HG03520 (cell line): ENCODE measurements around the gene CEP131.

Experiments used
- ATAC-seq: cut with Tn5 transposase; IDR thresholded peaks from one replicate; pipeline ENCODE4 v1.9.1; 2021; ENCODE audit warnings: mild to moderate bottlenecking, moderate library complexity; ENCODE audit not compliant: unreplicated experiment

Gene CEP131

DNA sequence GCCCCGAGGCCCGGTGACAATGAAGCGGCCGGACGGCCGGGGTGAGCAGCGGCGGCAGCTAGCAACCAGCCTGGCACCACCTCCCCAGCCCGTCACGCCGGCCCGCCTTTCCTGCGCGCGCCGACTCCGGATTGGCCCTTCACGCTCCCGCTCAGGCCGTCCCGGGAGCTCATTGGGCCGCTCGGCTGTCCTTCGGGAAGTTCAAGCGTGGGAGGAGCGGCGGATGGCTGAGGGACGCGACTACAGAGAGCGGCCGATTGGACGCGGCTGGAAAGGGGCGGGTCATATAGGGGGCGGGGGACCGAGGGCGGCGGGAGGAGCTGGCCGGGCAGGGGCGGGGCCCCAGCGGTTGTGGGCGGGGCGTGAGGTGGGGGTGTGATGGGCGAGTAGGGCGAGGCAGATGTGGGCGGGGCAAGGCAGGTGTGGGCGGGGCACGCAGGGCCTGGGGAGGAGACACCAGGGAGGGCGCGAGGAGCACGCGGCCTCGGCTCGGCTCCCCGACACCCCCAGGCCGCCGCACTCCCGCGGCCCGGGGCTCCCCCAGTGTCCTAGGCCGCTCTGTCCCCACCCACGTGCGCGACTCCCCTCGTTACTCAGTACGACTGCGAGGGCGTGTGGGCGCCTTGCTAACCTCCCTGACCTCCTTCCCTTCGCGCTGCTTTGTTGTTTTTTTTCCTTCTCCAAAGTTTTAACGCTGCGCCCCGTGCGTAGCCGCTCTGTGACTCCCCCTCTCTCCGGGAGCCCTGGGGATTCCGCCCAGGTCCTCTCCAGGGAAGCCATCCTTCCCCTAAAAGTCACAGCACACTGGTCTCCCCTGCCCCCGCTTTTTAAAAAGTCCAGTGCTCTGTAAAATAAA, at the start of gene CEP131:
TSS of gene CEP131 (minus strand) at position 60 of the 856 bp plus-strand sequence. CDS start 2,909 bp downstream, outside the sequence.
- peak; percentile 93 for ATAC-seq

DNA sequence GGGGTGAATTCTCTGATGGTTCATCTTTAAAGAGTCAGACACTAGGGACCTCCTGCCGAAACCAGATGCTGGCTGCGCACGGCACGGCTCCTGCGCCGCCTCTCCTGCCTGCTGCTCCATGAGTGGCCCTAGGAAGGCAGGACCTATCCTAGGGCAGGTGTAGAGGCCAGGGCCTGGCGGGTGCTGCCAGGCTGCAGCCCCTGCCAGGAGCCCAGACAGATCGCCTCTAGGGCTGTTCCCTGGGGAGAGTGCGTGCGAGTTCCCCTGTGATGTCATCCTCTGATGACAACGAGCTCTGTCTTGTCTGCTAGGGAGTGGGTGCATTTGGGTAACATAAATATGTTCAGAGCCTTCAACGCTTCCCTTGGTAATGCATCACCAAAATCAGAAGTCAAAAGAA, 48.5 kb upstream of the CEP131 start:
- no peak for ATAC-seq

DNA sequence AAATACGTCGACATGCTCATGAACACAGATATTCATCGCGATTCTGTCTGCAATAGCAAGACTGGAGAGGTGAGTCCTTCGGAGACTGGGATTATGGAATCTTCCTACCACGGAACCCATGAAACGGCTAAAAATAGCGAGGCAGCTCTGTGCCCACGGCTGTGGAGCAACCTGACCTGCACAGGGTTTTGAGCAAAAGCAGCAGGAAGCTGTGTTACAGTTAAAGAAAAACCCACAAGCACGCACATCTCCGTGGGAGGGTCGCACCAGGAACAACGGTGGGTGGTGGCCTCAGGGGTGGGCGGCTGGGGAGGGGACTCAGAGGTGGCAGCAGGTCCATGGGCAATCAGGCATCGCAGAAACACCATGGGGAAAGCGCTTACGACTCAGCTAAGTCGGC, 47.5 kb upstream of the CEP131 start:
- ATAC-seq = no peak

DNA sequence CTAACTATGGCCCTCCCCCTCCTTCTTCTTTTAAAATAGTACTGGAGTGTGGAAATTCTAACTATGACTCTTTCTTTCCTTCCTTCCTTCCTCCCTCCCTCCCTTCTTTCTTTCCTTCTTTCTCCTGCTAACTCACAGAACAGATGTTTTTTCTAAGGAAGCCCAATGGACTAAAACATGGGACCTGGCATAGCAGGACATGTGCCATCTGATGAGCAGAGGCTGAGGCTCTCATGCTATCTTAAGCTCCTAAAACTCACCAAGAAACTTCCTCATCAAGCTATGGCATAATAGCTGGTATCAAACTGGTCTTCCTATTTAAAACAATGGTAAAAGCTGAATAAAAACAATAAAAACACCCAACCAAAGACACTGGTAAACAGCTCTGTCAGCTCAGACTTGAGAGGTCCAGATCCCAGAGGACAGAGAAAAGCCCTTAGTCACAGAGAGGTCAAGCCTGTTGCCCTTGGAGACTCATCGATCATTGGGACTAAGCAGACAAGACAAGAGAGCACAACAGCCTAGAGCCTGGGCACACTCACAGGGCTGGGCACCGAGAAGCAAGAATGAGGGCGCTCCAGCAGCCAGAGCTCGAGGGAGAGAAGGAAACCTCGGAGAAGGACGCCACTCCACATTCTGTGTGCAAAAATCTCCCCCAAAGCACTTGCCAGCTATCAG, 44.8 kb upstream of the CEP131 start:
- no peak for ATAC-seq

DNA sequence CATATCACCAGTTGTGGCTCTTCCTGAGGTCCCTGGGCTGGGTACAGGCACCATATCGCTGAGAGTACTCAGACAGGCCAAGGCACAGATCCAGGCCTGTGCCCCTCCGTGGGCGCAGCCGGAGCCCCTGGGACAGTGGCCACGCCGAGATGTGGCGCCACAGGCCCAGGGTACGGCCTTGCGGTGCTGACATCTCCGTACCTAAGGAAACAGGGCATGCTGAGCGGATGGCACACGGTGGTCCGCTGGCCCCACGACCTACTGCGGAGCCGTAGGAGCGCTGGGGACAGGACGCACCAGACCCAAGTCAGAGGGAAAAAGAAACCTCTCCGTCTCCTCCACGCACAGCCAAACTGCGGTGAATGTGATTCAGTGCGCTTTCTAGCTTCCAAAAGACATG, 42.8 kb upstream of the CEP131 start:
- ATAC-seq = no peak

DNA sequence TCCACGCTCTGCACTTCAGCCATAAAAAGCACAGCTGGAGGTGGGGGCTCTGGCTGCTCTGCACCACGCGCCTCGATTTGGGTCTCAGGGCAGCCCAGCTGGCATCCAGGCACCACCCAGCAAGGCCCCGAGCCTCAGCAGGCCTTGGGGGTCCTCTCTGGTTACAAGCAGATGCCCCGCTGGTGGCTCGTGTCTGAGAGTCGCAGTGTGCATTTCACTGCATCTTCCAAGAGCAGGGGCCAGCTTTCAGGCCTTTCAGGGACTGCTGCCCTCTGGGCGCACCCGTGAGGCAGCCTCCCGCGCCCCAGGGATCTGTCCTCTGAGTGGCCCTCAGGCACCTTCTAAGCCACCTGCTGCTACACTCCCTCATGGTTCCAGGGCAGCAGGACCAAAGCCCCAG, 41.9 kb upstream of the CEP131 start:
- no peak for ATAC-seq

DNA sequence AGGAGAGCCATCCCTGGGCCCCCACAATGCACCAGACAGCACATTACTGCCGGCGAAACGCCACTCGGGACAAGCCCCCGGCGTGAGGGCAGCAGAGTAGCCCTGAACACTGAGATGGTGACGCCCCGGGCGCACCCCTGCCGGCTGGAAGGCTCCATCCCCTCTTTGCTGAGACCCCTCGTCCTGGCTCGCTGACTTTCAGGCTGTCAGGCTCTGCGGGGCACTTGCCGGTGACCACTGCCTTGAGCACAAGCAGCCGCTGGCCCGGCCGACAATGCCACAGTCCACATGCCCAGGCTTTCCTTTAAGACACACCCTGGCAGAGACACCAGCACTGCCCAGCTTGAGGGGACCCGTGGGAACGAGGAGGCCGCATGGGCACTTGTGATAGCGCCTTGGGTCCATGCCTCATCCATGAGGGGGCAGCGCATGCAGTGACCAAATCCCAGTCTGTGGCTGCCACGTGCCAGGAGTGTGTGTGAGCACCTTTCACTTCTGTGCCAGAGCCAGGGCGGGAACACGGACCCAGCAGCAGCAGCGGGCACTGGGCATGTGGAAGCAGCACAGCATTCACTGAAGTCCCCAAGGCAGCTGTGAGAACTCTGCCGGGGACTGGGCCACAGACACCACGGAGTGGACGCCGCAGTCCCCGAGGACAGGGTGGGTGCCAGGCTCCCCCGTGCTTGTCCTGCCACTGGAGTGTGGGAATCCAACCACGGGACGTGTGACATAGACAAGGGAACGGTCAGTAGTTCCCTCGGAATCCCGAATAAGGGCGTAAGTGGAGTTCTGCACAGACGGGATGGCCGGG, 40.8 kb upstream of the CEP131 start:
- no peak for ATAC-seq

DNA sequence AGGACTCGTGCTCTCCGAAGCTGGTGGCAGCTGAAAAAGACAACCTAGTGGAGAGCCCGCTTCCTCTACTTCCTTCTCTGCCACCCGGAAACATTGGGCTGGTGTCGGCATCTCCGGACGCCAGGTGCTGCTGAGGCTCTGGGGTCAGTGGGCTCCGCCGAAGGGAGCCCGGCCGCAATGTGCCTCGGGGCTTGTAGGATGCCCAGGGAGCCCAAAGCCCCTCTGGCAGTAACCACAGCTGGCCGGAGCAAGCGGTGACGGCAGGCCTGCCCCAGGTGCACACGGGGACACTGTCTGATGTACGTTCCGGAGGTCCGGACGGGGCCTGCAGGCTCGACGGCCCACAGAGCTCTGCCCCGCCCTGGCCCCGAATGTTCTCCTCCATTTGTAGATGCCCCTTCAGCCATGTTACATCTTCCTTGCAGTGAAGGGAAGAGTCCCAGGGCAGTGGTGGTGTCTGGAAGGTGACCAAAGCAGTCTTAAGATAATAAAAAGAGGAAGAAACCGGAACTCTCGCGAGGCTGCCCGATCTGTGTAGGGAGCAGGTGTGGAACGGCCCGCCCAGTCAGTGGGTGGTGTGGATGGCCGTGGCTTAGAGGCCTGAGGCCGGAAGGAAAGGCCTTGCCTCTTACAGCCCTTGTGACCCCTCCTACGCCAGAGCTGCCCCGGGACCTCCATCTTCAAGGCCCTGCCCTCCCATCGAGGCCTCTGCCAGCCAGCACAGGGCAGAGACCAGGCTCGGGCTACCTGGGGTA, 39.0 kb upstream of the CEP131 start:
- no peak for ATAC-seq

DNA sequence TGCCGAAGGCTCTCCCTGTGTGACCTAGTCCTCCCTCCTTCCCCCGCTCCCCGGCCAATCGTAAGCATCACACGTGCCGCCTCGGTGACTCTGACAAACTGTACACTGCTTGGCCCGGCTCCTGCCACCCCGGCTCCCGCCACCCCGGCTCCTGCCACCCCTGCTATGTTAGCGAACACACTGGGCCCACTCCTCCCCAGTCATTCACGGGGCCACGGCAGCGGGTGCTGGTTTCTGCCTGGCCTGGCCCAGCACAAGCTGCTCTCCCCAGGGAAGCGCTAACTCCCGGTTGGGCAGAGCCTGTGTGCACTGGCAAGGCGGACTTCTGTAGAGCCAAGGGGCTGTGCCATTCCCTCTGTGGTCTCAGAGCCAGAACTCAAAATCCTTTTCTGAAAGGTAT, 38.3 kb upstream of the CEP131 start:
- no peak for ATAC-seq

DNA sequence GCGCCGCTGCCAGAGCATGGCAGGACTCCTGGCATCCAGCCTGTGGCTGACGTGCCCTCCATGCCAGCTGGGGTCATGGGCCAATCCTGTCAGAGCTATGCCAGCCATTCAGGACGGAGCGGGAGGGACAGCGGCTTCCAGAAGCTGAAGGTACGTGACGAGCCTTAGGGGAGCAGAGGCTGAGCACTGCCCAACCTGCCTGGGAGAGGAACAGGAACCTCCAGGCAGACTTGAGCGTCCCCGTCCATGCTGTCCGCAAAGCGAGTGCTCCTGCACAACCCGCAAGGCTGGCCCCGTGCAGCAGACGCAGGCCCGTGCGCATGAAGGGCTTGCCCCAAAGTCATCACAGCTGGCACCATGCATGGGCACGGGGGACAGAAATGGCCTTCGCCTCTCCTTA, 37.9 kb upstream of the CEP131 start:
- ATAC-seq = no peak

DNA sequence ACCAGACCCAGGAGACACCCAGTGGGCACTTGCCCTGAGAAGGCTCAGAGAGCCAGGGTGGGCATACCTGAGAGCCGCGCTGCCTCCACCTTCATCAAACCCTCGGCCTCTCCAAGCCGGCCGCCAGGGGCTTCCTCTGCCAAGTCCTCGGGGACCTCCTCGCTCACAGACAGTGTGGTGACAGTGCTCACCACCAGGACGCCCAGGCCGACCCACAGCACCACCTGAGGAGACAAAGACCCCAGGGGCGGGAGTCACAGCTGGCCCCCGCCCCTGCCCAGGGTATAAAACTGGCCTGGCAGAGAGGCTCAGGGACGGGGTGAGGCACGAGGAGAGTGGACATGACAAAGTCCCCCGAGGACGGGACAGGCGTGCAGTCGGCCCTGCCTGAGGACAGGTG, 37.4 kb upstream of the CEP131 start:
- ATAC-seq = no peak

DNA sequence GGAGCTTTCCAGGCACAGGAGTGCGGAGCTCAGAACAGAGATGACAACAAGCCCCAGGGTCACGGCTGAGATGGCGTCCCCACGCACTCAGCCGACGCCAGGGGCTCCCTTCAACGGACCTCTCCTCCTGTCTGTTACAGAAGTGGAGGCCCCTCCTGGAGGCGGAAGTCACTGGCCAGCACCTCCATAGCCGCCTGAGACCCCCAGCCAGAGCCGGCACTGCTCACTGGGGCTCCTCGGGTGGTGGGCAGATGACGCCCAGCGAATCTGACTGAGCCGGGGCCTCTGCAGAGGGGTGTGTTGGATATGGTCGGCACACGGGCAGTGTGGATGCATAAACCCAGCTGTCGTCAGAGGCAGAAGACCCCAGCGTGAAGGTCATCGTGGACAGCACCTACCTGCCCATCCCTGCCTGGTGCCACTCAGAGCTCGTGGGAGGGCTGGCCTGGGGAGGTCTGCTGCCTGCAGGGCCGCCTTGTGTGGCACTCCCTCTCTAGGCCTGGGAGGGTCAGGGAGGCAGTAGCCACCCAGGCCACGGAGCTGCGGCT, 36.4 kb upstream of the CEP131 start:
- ATAC-seq = no peak

DNA sequence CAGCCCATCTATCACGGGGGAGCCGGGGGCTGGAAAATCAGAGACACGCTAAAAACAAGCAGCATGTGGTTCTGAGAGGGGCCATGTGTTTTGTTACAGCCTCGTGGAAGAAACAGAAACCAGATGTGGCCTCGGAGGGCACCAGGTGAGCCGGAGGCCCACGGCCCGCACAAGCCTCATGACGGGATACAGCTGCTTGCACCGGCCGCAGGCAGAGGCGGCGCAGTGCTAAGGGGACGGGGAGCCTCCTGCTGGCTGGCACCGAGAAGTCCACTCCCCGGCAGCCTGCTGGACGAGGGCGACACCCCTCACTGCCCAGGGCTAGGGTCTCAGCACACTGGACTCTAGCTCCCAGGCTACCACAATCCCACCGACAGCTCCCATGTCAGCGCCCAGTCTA, 35.5 kb upstream of the CEP131 start:
- no peak for ATAC-seq

DNA sequence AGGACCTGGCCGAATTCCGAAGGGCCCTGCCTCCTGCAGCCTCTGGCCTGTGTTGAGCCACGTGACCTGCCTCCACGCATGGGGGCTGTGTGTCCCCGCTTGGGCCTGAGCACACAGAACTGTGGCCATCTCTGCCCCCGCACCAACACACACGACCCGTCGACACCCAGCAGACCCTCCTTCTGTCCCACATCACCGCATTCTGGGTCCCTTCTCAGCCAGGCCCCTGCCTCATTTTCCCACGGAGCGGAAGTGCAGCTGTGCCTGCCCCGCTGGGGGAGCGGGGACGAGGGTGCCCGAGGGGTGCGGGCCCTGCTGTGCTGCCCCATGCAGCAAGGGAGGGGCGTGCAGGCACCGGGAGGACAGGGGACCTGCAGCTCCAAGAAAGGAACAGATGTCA, 34.8 kb upstream of the CEP131 start:
- ATAC-seq = no peak

DNA sequence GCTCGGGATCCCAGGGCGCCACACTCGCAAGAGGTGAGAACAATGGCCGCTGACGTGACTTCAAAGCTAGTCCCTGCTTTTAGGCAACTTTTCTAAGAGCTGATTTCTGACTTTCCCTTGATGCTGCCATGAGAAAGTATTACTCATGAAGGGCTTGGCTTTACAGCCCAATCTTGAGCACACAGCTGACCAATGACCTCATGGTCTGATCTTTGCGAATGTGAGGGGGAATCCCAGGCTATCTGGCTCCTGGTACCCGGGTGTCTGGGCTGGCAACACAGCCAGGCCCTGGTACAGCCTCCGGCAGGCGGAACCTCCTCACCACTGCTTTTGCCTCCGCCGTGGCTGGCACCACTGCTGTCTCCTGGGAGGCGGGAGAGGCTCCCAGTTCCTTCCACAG, 33.9 kb upstream of the CEP131 start:
- no peak for ATAC-seq

DNA sequence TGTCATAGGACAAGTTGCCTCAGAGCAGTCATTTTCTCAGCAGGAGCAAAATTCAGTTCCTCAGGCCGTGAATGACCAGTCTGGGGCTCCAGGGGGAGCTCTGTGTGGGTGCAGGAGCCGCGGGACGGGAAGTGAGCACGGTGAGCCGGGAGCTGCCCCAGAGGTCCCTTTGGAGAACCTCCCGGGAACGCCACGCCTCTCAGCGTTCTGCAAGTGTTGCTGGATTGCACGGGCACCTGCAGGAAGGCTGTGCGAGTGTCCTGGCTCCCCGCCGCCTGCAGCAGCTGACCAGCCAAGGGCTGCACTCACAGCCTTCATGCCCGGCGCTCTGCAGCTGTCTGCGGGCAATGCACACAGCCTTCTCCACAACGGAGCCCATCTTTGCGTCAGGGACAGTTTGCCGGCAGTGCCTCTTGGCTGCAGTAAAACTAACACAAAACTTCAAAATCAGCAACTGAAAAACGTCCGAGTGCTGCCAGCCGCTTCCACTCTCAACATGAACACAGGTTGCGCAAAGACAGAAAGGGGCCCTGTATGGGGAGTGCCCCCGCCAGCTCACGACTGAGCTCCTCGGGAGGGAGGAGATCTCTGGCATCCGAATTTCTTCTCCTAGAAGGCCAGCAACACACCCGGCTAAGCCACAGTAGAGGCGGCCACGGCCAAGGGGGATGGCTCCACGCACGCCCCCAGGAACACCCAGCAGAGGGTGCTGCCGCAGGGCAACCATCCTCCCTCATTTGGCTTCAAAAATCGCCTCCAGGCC, 32.4 kb upstream of the CEP131 start:
- no peak for ATAC-seq

DNA sequence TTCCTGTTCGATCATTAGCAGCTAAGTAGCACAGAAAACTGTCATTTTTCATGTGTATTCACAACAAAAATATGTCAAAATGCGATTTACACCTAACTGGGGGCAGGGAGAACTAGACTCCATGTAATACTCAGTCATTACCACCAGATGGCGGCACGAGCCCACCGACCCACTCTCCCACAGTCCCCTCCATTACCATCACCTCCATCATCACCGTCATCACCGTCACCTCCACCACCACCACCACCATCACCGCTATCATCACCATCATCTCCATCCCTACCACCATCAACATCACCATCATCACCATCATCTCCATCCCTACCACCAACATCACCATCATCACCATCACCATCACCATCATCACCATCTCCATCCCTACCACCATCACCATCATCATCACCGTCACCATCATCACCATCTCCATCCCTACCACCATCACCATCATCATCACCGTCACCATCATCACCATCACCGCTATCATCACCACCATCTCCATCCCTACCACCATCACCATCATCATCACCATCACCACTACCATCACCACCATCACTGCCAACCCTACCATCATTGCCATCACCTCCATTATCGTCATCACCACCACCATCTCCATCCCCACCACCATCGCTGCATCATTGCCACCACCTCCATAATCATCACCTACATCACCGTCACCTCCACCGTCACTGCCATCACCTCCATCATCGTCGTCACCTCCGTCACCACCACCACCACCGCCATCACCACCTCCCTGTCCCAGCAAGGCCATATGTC, 30.8 kb upstream of the CEP131 start:
- no peak for ATAC-seq

DNA sequence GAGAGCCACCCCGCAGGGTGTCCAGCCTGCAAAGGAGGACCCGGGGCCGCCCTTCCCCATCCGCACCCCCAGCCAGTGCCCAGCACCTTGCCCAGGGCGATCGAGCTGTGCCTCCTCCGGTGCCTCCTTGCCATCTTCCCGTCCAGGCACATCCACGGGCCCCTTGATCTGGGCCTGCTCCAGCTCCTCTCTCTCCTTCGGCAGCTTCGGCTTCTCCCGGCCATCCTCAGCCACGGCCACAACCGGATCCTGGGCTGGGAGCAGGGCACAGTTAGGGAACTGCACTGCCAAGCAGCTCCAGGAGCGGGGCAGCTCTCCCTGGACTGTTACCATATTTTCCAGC, 30.2 kb upstream of the CEP131 start:
- ATAC-seq = no peak

DNA sequence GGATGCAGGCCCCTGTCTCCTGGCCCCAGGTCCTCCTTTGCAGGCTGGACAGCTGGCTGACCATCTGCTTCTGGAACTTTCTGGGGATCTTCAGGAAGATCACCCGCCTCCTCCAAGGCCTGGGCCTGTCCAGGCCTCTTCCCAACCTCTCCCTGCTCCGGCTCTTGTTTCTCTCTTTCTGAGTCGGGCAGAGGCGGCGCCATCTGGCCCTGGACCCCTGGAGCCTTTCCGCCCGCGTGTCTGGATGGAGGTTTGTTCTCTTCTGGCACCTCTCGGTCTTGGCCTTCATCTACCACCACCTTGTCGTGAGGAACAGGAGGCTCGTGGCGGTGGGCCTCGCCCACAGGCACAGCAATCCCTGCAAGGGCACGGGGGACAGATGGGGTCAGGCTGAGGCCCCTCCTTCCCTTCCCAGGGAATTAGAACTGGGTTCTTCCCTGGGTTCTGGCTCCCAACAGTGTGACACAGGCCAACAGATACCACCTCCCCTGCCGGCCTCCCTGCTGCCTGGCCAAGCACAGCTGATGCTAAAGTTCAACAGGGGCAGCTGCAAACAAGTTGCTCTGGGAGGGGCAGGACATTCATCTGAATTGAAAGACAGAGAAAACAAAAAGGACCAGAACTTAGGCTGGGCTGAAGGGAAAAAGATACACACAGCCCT, 29.7 kb upstream of the CEP131 start:
- ATAC-seq = no peak
